ENCODE results near the gene C20orf204.
A peak's percentile ranks its signal among the peaks of the same experiment; 100 is the strongest.
"Not testable (repeated sequence)": the region's sequence is repeated elsewhere in the genome, so short reads cannot be mapped to it uniquely, and the experiment has no call there.

The C20orf204 gene

DNA sequence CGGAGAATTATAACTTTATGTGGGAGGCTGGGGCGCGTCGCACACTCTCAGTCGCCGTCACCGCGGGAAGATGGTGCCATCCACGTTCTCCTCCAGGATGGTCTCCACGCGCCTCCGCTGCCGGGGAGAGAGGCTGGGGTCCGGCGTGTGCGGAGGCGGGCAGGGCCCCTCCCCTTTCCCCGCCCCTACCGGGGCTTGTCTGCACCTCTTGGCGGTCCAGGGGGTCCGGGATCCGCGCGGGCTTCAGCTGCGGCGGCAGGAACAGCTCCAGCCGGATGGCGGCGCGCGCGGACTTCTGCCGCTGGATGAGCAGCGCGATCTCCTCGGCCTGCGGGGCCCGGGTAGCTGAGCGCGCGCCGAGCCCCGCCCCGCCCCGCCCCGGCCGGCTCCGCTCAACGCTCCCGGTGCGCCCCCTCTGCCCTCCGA is 47.4 kb downstream of the C20orf204 start:
- peak; percentile 18 for DNase-seq (ENCODE audit: low read depth, low spot score)

DNA sequence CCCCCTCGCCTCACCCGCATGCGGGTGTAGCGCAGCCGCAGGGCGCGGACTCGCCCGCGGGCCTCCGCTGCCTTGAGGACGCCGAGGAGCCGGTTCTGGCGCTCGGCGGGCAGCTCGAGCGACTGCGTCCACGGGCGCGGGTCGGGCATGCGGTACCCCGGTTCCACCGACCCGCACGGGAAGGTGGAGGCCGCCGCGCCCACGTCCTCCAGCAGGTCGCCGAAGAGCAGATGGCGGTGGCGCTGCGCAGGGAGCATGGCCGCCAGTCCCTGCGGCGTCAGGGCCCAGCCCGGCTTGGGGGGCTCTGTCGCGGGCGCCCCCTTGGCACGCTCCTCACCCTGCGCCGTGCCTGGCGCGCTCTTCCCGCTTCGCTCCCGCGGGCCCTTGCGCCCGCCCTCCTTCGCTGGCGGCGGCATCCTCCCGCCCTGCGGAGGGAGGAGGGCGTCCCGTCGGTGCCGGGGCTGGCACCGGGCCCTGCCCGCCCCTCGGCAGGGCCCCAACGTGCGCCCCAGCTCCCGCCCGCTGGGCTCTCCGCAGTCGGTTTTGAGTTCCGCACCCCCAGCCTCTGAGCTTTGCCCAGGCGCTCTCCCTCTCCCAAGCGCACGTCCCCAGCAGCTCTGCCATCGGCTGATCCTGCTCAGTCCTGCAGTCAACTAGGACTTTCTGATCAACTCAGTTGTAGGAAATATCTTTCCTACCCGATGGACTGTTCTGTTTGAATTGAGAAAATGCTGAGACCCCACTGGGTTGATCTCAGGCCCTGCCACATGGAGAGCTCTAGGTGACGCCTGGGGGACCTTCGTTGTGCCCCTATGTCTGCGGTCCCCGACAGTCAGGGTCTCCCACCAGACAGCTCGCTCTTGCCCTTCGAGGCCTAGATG is 48.1 kb downstream of the C20orf204 start, which contains the start of gene LKAAEAR1:
Gene LKAAEAR1, minus strand, starts transcription at position 595 of the 881 bp plus-strand sequence. Its CDS starts 179 bp downstream, at position 416.
- no peak for DNase-seq (ENCODE audit: low read depth, low spot score)

DNA sequence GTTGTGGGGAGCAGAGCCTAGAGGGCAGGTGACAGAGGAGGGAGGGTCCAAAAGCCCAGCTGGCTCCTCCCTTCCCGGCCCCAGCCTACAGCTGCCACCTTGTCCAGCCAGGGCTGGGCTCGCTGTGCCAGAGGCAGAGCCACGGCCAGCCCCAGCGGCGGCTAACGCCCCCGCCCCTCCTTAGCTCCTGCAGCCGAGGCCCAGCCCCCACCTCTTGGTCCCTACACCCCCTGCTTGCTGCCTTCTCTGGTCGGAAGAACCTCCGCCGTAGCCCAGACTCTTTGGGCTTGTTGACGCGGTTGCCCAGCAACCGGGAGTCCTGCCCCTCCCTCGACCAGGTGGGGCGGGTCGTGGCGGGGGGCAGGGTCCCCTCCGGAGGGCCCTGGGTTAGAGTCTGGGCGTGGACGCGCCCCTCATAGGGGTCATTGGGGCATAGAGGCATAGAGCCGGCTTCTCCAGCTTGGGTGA is 48.7 kb downstream of the C20orf204 start:
- no peak for DNase-seq (ENCODE audit: low read depth, low spot score)

DNA sequence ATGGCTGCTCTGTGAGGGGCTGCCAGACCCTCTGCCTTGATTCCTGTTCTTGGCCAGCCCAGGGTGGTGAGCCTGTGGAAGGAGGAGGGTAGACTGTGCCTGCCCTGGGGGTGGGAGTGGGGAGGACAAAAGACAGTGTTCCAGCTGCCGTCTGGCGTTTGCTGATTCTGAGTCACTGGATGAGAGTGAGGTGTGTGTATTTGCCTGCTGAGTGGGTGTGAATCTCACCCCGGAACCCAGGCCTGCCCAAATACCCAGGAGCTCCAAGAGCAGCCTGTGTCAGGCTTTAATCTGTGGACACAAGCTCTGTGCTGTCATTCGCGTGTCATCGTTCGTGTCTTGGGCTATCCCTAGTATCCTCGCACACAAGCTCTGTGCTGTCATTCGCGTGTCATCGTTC is 50.8 kb downstream of the C20orf204 start:
- DNase-seq (ENCODE audit: low read depth, low spot score) = no peak

DNA sequence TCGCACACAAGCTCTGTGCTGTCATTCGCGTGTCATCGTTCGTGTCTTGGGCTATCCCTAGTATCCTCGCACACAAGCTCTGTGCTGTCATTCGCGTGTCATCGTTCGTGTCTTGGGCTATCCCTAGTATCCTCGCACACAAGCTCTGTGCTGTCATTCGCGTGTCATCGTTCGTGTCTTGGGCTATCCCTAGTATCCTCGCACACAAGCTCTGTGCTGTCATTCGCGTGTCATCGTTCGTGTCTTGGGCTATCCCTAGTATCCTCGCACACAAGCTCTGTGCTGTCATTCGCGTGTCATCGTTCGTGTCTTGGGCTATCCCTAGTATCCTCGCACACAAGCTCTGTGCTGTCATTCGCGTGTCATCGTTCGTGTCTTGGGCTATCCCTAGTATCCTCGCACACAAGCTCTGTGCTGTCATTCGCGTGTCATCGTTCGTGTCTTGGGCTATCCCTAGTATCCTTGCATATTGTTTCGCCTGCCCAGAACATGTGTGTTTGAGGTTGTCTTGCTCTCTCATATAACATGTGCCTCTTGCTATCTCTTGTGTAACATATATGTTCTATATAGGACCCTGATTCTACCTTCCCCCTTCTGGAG is 51.3 kb downstream of the C20orf204 start:
- not testable (repeated sequence) for DNase-seq (ENCODE audit: low read depth, low spot score)

DNA sequence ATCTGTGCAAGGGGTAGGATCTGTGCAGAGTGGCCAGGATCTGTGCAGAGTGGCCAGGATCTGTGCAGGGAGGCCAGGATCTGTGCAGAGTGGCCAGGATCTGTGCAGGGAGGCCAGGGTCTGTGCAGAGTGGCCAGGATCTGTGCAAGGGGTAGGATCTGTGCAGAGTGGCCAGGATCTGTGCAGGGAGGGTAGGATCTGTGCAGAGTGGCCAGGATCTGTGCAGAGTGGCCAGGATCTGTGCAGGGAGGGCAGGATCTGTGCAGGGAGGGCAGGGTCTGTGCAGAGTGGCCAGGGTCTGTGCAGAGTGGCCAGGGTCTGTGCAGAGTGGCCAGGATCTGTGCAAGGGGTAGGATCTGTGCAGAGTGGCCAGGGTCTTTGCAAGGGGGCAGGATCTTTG is 52.6 kb downstream of the C20orf204 start:
- DNase-seq (ENCODE audit: low read depth, low spot score) = not testable (repeated sequence)
